RWPE1 (cell line): ENCODE measurements around the gene HOXC9.

Experiments
- CTCF ChIA-PET: fragments of 350-600 bp; sonication (Branson Sonifier 250); formaldehyde crosslinking; extraction: SDS; loops from one replicate; lab custom pipeline; 2021; lab: Yijun Ruan, JAX
- POLR2A ChIA-PET: fragments of 400-600 bp; formaldehyde crosslinking; extraction: SDS; loops from one replicate; lab custom pipeline; 2020; ENCODE audit warnings: antibody characterized with exemption; ENCODE audit not compliant: low non-redundant PET; lab: Yijun Ruan, JAX
- DNase-seq: peaks from one replicate; pipeline ENCODE4 v3.0.0; 2012; ENCODE audit warnings: low spot score
- H3K27ac ChIP-seq: fragments of 450-650 bp; 2 replicates; pipeline ENCODE4 v1.5.1; 2017
- CTCF ChIP-seq: fragments of 450-650 bp; conservative IDR thresholded peaks from 2 replicates; pipeline ENCODE4 v1.5.1; 2017; ENCODE audit warnings: low read depth, mild to moderate bottlenecking

Gene HOXC9

GRCh38 chr12:53952871-53953734 lies 46.9 kb upstream of the HOXC9 start:
- DNase-seq, result peak; percentile 67
- POLR2A ChIA-PET, result no interaction called here
- no peak for TF ChIP-seq CTCF
- H3K27ac ChIP-seq, result no peak overlapping the region
- CTCF ChIA-PET, result interaction anchor here (0.6 to 1.7 kb wide), 5 partner anchors 32 to 248 kb away, joined by 3 to 5 read pairs (median 3); partner anchors contain the start of gene HOXC10

GRCh38 chr12:53953831-53954693 lies 45.9 kb upstream of the HOXC9 start:
- CTCF ChIA-PET, result interaction anchor here (0.6 to 2.2 kb wide), 7 partner anchors 31 to 252 kb away, joined by 3 to 5 read pairs (median 4); partner anchors contain the start of gene HOXC10

GRCh38 chr12:53954694-53955035 lies 45.3 kb upstream of the HOXC9 start, which contains the start of gene HOXC12:
Gene HOXC12 (plus strand): TSS chr12:53954903. CDS start chr12:53954930, 27 bp downstream.
- DNase-seq, result peak; percentile 37
- CTCF ChIA-PET, result interaction anchor here (0.6 to 2.2 kb wide), 3 partner anchors 79 to 208 kb away, joined by 4 to 5 read pairs (median 4); no protein-coding TSS in a partner anchor
- TF ChIP-seq CTCF, result no peak
- no peak within 1 kb of the TSS for H3K27ac ChIP-seq
- POLR2A ChIA-PET, result no interaction called here

More at GRCh38 chr12:53953831-53954693, 45.9 kb upstream of the HOXC9 start:
- POLR2A ChIA-PET, result no interaction called here
- no peak for TF ChIP-seq CTCF
- H3K27ac ChIP-seq, result no peak overlapping the region
- no peak for DNase-seq

- ChIA-PET CTCF (interaction anchor here (0.6 to 2.2 kb wide), 3 partner anchors 79 to 209 kb away, joined by 4 to 5 read pairs (median 4); no protein-coding TSS in a partner anchor), POLR2A (no interaction called here)
- no peak for DNase-seq
- TF ChIP-seq CTCF, result no peak
- no peak overlapping the region for H3K27ac ChIP-seq
Measured at GRCh38 chr12:53955036-53955775, 44.8 kb upstream of the HOXC9 start.

- no peak overlapping the region for H3K27ac ChIP-seq
- no peak for DNase-seq
- ChIA-PET CTCF (interaction anchor here (1.0 to 2.2 kb wide), 2 partner anchors 148 to 209 kb away, joined by 3 to 5 read pairs; no protein-coding TSS in a partner anchor), POLR2A (no interaction called here)
- TF ChIP-seq CTCF, result no peak
Measured at GRCh38 chr12:53955776-53956250, 44.1 kb upstream of the HOXC9 start.
